GM20000 (cell line): ENCODE data around the gene CUX1.
A peak's percentile ranks its signal among the peaks of the same experiment; 100 is the strongest.

Source experiments
- DNase-seq: peaks from one replicate; pipeline ENCODE4 v3.0.0; 2012; ENCODE audit warnings: low spot score
- CTCF ChIP-seq: IDR thresholded peaks from 2 replicates; pipeline ENCODE4 v1.5.1; 2012; ENCODE audit warnings: mild to moderate bottlenecking, control low read depth; ENCODE audit errors: extremely low read depth, missing control alignments

CUX1 gene

GRCh38 chr7:101977249-101977648, 159.8 kb downstream of the CUX1 start:
- no peak for TF ChIP-seq CTCF
- DNase-seq, result no peak

GRCh38 chr7:101978683-101979082, 161.3 kb downstream of the CUX1 start:
- DNase-seq, result no peak
- TF ChIP-seq CTCF, result no peak

GRCh38 chr7:101983147-101983811, 165.9 kb downstream of the CUX1 start:
- TF ChIP-seq CTCF, result no peak
- no peak for DNase-seq

DNA sequence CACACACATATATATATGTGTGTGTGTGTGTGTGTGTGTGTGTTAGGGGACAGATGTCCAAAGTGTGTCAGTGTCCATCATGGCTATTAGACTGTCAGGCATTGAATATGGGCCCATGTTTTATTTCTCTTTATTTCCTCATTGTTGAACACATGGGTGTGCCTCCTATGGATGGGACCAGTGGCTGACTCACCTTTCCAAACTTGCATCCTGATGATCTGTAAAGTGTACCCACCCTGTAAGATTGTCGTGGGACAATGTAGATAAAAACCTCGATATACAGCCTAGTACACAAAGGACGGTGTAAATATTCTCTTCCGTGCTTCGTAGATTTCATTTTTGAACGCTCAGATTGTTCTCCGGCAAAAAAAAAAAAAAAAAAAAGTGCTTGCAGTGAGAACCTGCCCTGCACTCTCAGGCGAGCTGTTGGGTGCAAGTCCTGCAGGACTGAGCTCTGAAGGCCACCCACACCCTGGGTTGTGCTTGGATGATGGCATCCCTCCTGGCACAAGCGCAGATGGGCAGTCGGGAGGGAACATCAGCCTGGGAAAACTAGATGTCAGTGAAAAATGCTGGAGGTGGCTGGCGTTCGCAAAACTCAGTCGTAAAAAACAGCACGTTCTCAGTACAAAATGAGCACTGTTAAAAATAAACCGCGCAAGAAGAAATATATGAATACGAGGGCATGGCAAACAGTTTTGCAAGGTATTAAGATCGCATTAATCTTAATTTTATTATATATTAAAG, 166.9 kb downstream of the CUX1 start:
- DNase-seq, result no peak
- no peak for TF ChIP-seq CTCF

DNA sequence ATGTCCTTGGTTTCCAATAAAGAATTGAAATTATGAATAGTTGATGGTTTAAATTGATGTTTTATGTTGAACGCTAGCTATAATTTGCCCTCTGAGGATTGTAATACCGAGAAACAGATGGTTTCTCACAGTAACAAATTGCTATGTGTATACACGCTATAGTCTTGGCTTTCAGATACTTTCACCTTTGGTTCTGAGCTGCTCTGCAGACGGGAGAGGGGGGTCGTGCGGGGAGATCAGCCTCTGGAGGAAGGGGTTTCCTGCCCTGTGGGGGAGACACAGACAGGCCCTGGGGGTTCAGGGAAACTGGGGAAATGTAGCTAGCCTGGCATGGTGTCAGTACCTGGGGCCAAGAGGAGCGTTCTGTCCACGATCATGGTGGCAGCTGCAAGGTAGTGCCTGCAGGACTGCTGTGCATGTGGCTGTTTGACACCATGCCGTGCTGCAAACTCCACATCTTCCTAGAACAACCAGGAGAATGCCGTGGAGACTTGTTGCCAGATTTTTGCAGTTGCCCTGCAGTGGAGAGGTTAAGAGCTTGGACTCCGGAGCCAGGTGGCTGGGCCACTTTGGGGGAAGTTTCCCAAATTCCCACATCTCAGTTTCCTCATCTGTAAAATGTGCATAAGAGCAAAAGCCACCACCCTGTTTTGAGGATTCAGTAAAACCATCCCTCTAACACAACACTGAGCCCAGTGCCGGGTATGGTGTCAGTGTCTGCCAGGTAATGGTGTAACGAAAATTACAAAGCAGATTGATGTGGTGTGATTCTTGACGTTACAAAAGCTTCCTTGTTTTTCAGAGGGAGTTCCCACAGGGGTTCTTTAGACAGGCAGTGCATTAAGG, 167.9 kb downstream of the CUX1 start:
- no peak for TF ChIP-seq CTCF
- peak; percentile 39 for DNase-seq

- no peak for DNase-seq
- TF ChIP-seq CTCF, result no peak
Observed at GRCh38 chr7:101985903-101986734, 168.7 kb downstream of the CUX1 start.
